Measurements from ENCODE around the gene NDFIP1.

The NDFIP1 gene

DNA sequence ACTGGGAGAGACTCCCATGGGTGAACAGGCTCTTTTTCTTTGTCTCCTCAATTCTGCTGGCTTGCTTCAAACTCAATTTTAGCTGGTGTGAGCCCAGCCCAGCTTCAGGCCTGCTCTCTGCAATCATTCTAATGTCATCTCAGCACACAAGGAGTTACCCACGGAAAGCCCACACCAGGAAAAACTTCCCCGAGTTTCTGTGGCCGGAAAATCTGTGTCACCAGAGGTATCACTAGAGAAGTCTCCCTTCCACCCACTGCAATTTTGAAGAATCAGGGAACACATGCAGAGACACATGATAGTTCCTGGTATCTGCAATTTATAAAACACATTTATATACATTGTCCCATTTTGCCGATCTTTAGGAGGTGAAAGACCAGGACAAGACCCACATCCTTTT lies 13.5 kb upstream of the NDFIP1 start:
- no peak for DNase-seq

GRCh38 chr5:142095651-142096330 lies 12.8 kb upstream of the NDFIP1 start:
- DNase-seq: no peak

DNA sequence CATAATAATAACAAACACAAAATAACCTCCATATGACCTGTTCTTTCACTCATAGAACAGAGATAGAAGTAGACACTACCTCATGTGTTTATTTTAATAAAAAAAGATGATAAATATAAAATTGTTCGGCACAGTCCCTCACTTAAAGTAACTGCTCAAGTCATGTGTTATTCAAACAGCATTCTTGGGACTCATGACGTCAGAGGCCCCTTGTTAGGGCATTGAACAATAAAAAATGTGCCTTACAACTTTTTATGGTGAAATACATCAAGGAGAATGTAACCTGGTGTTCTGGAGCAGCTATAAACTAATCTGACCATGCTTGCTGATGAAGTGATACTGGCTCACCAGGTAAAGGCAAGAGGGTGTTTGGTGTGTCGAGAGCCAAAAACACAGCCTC lies 12.2 kb upstream of the NDFIP1 start:
- no peak for DNase-seq

DNA sequence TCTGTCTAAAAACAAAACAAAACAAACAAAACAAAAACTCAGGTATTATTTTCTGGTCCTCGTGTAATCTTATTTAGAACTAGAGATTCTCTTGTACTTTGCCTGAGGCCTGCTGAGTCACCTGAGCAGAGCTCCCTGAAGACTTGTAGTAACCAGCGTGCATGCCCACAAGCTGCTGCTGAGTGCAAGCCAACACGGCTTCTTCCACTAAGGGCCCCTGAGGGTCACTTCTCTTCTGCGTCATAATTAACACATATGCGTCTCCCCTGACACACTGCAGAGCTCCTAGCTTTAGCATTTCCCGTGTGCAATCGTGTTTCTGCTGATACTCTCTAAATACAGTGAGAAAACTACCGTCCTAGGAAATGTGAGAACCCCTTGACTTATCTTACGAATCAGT lies 10.9 kb upstream of the NDFIP1 start:
- DNase-seq: peak; percentile 55

GRCh38 chr5:142098275-142098674 lies 10.3 kb upstream of the NDFIP1 start:
- no peak for DNase-seq

DNA sequence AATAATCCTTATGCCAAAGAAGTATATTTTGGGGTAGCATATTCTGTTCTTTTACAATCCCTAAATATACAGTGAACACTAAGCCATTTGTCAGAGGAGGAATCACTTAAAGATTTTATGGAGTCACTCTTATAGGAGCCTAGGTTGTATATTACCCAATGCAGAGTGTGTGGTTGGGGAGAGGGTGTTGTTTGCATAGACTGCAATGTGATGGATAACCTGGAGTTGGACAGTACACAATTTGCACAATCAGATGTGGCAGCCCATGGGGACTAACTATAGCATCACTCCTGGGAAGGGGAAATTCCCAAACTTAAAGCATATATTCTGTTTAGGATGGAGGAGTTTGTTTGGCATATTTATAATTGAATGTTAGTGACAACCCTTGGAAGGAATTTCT lies 9.6 kb upstream of the NDFIP1 start:
- DNase-seq: no peak

DNA sequence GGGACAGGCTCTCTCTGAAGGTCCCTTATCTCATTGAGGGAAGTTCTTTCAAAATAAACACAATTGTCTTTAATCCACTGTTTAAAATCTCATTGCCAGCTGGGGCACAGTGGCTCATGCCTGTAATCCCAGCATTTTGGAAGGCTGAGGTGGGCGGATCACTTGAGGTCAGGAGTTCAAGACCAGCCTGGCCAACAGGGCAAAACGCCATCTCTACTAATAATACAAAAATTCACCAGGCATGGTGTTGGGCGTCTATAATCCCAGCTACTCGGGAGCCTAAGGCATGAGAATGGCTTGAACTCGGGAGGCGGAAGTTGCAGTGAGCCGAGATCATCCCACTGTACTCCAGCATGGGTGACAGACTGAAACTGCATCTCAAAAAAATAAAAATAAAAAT lies 8.3 kb upstream of the NDFIP1 start:
- DNase-seq: no peak

GRCh38 chr5:142102980-142103740 lies 5.4 kb upstream of the NDFIP1 start:
- DNase-seq: no peak

DNA sequence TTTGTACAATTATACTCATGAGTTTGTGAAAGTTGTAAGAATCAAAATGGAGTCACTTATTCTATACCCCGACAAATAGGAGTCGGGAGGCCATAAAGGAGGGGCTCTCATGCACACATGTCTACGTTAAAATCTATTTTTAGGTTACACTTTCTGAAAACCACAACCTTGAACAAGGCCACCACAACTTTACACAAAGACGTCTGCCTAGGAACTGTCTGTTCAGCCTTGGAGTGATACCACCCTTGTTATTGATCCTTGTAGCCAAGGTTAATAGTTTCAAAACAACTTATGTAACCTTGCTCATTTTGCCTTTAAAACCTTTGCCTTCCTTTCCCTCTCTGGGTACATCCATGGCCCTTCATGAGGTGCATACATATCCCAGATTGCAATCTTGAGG lies 4.1 kb upstream of the NDFIP1 start:
- DNase-seq: no peak

DNA sequence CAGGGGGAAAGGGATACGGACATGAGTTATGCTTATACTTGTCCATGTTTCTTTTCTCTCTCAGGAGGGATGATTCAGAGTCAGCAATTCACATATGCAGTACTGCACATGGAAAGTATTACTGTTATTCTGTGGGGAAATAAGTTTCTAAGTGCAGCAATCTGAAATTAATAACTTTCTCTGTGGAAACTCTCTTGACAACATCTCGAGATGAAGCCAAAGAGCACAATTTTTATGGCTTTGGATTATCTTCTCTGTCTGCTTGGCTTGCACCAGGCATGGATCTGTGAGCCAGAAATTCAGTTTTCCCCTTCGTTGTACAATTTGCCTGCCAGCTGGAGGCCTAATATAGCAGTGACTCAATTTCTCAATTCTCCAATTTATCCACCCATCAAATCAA lies 2.5 kb upstream of the NDFIP1 start:
- no peak for DNase-seq

GRCh38 chr5:142107036-142107735 lies 1.4 kb upstream of the NDFIP1 start:
- no peak for DNase-seq

DNA sequence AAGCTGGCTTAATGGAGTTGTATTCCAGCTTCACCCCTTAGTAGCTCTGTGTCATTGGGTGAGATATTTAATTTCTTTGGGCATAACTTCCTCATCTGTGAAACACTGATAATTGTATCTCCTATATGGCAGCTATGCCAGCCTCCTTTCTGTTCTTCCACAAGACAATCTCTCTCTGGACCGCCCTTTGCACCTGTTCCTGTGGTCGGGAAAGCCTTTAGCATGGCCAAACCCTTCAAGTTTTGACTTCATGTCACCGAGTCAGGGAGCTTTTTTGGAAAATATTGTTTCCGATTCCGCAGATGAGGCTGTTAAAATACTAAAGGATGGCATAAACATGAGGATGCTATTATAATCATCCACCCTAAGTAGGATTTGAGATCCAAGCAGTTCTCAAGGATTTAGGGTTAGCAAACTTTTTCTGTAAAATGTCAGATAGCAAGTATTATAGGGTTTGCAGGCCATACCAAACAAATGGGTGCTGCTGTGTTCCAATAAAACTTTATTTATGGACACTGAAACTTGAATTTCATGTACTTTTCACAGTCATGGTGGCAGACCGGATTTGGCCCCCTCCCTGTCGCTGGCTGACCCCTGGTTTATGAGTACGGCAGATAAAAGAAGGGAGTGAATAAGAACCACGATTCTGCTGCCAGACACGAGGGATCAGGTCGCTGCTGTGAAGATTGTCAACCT lies 695 bp upstream of the NDFIP1 start:
- no peak for DNase-seq

DNA sequence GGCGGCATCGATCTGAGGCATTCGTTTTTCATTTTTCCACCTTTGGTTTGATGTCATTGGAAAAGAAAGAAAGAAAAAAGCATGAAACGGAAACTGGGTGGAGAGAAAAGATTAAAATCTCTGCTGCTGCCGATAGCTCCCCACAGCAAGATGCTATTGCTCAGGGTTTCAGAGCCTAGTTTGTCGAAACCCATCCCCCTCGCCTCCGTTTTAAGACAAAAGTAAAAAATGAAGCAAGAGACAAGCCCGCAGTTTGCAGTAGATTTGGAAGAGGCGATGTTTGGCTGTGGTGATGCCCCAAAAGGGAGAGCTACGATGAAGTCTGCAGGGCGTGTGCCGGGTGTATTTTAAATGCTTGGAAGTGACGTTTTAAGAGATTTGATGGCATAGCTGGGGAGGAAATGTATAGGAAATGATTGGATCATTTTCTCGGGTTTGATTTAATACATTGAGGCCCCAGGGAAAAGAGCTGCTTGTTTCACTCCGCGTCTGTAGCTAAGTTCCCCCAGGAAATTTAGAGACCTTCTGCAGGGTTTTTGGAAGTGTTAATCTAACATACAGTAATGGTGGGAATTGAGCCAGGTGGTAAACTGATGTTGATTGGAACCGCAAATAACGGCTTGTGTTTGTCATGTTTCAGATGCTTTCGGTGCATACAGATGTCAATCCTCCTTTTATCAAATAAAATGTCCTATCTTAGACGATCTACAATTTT lies 909 bp downstream of the NDFIP1 start:
- no peak for DNase-seq

- no peak for DNase-seq
These were observed 1.5 kb downstream of the NDFIP1 start for GRCh38 chr5:142110046-142110531.

- DNase-seq: no peak
These were observed 2.6 kb downstream of the NDFIP1 start for GRCh38 chr5:142110988-142111687.

GRCh38 chr5:142114687-142115086 lies 6.1 kb downstream of the NDFIP1 start:
- no peak for DNase-seq

DNA sequence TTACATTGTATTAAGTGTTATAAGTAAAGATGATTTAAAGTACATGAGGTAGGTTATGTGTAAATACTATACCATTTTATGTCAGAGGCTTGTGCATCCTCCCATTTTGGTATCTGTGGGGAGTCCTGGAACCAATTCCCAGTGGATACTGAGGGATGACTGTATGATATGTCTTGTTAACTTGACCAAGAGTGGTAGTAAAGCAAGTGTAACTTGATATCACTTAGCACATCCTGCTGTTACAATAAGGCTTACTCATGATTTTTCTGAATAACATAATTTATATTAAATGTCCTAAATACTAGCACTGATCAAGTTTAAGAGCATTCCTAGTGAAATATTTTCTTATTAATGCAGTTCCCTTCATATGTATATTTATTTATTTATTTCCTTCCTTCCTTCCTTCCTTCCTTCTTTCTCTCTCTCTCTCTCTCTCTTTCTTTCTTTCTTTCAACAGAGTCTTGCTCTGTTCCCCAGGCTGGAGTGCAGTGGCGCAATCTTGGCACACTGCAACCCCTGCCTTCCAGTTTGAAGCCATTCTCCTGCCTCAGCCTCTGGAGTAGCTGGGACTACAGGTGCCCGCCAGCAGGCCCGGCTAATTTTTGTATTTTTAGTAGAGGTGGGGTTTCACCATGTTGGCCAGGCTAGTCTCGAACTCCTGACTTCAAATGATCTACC lies 7.5 kb downstream of the NDFIP1 start:
- no peak for DNase-seq

- DNase-seq: no peak
These were observed 9.1 kb downstream of the NDFIP1 start for GRCh38 chr5:142117579-142118151.

DNA sequence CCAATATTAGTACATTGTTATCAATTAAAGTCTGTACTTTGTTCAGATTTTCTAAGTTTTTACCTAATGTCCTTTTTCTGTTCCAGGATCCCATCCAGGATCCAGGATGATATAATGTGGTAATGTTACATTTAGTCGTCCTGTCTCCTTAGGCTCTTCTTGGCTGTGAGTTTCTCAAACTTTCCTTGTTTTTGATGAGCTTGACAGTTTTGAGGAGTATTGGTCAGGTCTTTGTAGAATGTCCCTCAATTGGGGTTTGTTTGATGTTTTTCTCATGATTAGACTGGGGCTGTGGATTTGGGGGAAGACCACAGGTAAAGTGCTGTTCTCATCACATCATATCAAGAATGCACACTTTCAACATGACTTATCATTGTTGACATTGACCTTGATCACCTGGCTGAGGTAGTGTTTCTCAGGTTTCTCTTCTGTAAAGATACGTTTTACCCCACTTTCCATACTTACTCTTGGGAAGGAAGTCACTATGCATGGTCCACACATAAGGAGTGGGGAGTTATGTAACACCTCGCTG lies 9.6 kb downstream of the NDFIP1 start:
- DNase-seq: no peak

GRCh38 chr5:142119051-142119625 lies 10.6 kb downstream of the NDFIP1 start:
- DNase-seq: no peak
